Limb (tissue), 2 donors: ENCODE results near the gene CCDC7.
"Not testable (repeated sequence)": the region's sequence is repeated elsewhere in the genome, so short reads cannot be mapped to it uniquely, and the experiment has no call there.

Experiments
- DNase-seq, 2 donors: peaks; one replicate each; pipeline ENCODE4 v3.0.0-alpha.2; 2016; ENCODE audit errors: extremely low spot score in 2 of 2

The CCDC7 gene

DNA sequence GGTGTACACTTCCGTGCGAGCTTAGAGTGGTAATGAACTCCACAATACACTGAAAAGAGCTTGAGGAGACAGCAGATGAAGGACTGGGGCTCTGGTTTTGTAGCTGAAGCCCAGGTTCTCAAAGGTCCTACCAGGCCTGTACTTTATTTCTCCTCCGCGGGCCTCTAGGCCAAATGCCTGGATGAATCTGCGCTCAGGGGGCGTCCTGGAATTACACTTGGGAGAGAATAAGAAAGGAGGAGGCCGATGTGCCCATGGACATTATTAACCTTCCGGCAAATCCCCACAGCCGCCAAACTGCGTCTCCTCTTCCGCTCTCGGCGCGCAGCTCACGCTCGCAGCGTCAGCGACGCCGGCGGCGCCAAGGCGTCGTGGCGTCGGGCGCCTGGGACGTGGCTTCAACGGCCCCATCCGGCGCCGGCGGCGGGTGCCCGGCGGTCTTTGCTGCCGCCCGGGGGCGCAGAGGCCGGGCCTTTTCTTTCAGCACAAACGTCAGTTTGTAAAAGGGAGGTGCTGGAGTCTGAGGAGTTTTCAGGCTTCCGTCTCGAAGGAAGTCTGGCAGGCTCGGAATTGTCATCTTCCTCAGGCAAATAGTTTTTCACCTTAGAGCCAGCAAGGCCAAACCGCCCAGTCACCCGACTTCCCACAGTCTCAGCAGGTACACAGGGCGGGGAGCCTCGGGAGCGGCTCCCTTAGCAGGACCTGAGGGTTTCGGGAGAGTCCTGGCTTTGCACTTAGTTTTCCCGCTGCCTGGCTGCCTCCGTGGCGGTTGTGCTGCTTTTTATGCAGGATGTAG, at the start of gene CCDC7:
TSS of gene CCDC7 (plus strand) at position 401 of the 796 bp plus-strand sequence. CDS start 5,503 bp downstream, outside the sequence.
- DNase-seq = peak; percentile 89

DNA sequence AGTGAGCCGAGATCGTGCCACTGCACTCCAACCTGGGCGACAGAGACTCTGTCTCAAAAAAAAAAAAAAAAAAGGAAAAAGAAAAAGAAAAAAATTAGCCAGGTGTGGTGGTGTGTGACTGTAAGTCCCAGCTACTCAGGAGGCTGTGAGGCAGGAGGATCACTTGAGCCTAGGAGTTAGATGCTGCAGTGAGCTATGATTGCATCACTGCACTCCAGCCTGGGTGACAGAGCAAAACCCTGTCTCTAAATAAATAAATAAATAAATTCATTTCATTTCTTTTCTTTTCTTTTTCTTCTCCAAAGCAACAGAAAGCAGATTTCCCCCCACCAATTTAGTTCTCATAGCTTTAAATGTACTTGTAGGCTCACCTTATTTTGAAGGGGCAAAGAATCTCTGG, 48.8 kb upstream of the CCDC7 start:
- DNase-seq = not testable (repeated sequence)

DNA sequence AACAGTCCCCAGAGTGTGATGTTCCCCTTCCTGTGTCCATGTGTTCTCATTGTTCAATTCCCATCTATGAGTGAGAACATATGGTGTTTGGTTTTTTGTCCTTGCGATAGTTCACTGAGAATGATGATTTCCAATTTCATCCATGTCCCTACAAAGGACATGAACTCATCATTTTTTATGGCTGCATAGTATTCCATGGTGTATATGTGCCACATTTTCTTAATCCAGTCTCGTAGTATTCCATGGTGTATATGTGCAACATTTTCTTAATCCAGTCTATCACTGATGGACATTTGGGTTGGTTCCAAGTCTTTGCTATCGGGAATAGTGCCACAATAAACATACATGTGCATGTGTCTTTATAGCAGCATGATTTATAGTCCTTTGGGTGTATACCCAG, 46.2 kb upstream of the CCDC7 start:
- DNase-seq = not testable (repeated sequence)

DNA sequence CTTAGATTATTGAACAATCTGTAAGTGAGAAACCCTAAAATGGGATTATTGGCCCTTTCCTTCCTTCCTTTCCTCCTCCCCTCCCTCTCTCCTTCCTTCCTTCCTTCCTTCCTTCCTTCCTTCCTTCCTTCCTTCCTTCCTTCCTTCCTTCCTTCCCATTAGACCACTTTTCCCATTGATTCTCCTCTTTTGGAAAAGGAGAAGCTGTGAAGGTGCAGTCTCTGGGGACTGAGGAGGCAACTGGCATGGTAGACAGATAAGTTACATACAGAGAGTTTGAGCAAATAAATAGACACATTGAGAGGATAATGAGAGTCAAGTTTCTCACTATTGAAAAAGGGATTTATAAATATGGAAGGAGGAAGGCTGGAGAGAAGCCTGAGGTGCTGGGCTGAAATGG, 45.0 kb upstream of the CCDC7 start:
- no peak for DNase-seq

DNA sequence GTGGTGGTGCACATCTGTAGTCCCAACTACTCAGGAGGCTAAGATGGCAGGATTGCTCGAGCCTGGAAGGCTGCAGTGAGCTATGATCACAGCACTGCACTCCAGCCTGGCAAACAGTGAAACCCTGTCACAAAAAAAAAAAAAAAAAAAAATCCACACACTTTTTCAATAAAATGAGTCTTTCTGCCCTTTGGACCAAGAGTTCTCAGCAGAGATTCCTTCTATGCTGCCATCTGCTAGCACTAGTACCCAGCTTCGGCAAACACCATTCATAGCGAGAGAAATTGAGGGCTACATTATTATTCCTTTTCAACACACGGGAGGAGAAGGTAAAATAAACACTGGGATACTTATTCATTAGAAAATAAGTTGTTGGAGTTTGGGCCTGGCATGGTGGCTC, 43.4 kb upstream of the CCDC7 start:
- DNase-seq = no peak

DNA sequence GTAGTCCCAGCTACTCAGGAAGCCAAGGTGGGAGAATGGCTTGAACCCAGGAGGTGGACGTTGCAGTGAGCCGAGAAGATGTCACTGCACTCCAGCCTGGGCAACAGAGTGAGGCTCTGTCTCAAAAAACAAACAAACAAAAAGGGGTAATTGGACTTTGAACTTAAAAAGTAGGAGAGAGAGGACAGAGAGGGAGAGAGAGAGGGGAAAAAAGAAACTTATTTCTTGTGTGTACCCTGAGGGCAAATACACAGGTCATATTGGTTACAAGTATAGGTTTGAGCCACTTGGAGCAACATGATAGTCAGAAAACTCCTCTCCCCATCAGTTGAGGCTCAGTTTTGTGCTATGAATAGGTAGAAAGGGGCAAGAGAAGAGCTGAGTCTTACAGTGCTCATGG, 42.8 kb upstream of the CCDC7 start:
- no peak for DNase-seq

DNA sequence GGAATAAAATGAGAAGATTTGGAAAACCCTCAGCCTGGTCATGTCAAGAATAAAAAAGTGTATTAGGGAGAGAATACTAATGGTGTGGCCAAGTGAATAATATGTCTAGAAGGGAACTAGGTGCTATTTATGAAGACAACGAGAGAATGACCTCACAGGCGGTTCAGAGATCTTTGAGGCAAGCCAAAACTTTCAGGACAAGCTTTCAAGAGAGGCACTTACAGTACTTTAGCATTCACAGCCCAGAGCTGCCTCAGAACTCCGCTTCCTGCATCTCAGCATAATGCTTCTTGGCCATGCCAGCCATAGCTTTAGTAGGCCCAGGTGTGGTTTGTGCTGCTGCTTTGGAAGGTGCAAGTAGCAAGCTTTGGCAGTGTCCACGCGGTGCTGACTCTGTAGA, 37.2 kb upstream of the CCDC7 start:
- no peak for DNase-seq

DNA sequence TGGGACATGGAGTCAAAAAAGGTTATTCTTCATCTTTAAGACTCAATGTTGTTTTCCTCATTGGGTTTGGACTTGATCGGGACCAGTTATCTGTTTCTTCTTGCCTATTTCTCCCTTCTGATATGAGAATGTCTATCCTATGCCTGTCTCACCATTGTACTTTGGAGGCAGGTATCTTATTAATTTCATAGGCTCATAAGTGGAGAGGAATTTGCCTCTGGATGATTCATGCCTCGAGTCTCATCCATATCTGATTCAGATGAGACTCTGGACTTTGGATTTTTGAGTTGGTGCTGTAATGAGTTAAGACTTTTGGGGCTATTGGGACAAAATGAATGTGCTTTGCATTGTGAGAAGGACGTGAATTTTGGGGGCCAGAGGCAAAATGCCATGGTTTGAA, 36.2 kb upstream of the CCDC7 start:
- no peak for DNase-seq

DNA sequence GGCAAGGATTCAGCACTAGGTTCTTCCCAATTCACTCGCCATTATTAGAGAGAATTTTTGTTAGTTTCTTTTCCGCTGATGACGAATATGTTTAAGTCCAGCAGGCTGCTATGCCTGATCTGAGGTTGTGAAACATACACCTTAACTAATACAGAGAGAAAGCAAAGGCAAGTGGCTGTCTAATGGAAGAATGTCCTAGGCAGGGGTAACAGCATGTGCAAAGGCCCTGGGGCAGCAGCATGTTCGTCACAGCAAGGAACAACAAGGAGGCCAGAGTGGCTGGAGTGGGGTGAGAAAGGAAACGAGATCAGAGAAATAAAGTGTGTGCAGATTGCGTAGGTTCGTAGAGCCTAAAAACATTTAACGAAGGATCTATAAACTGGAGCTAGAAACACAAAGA, 35.4 kb upstream of the CCDC7 start:
- no peak for DNase-seq

DNA sequence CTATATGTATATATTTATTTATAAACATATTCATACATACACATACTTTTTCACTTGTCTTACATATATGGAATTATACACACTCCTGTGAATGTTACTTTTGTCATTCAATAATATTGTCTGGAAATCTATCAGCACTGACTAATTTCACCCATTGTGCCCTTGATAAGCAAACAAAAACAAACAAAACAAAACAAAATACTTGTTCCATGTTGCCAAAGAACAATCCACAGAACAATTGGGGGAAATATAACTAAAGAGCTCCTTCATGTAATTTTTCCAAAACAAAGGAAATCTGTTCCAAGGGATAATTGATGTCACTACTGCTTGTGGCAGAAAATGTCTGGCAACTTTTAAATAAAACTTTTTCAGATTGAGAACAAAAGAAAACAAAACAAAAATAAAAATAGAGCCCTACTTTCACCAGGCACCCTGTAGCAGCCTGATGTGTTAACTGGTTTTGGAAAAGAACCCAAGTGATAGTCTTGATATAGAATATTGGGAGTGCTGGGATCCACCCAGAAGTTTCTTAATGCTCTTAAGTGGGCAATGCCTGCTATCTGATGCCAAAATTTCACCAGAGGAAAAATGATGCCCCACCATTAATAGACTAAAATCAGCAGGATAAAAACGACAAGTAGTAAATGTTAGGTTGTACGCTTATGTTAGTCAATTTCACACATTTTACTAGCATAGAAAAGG, 34.0 kb upstream of the CCDC7 start:
- no peak for DNase-seq

DNA sequence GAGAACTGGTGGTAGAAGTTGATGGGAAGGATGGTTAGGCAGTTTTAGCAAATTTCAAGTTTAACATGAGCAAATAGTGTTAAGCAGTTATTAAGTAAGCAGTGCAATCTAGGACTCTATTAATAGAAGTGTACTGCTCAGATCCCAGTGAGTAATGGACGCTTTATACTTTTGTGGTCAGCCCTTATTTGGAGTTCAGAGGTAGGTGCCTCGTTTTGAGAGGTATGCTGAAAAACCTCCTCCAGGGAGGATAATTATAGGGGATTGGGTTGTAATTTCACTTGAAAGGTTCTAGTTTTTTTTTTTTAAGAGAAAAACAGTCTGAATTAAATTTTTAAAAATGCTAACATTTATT, 33.5 kb upstream of the CCDC7 start:
- DNase-seq = no peak

DNA sequence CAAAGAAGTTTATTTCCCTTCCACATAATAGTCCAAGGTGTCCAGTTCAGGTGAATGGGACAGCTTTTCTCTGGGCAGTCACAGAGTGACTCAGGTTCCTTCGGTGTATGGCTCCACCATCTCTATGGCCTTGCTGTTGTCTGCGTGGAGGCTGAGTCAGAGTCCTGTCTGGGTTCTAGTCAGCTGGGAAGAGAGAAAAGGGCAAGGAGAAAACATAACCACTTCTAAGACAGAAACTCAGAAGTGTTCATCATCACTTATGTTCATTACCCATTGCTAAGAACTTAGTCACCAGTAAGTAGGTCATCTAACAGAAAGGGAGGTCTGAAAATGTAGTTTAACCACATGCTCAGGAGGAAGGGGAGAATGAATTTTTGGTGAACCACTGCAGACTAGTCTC, 32.4 kb upstream of the CCDC7 start:
- DNase-seq = no peak

DNA sequence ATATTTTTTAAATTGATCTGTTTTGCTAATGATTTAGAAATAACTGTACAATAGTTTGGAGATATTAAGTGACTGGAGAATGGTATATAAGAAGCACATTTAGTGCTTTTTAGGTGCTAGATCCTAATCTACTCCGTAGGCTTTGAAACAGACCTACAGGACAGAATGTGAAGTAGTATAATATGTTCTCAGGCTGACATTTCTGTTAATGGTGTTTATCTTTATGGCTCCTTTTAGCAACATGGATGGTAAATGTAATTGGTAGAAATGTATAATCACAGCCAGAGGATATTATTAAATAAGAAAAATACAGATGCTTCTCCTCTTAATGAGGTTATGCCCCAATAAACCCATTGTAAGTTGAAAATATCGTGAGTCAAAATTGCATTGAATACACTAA, 30.6 kb upstream of the CCDC7 start:
- no peak for DNase-seq

DNA sequence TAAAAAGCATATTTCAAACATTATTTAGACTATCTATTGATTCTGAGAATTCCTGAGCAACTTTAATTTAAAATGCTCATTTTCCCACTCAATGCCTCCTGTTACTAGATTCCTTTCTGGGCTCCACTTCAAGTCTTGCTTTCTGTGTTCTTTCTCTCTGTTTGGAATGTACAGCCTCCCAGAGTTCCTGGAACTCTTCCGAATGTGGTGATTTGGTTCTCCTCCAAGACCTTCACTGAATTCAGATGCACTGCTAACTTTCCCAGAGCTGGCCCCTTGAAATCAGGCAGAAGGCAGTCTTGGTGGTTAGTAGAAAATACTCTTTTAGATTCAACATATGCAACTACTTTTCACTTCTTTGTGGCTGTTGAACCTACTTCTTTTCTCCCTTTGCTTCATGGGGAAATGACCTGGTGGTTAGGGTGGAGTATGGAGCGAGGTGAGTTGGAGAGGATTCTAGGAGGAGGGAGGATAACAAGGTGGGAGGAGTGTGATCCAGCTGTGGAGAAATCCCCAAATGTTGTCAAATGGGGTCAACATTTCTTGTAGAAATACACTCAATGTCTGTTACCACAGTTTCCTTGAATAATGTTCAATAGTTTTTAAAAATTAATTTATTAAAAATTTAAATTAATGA, 27.9 kb upstream of the CCDC7 start:
- peak; percentile 81 to 94 for DNase-seq

DNA sequence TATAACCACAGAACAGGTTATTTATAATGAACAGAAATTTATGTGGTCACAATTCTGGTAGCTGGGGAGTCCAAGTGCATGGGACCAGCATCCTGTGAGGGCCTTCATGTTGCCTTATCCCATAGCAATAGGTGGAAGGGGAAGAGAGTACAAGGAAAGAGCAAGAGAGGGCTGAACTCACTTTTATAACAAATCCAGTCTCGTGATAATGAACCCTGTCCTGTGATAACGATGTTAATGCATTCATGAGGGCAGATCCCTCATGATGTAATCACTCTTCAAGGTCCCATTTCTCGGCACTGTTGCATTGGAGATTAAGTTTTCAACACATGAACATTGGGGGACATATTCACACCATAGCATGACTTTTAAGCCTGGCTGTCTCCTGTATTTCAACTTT, 27.4 kb upstream of the CCDC7 start:
- no peak for DNase-seq

DNA sequence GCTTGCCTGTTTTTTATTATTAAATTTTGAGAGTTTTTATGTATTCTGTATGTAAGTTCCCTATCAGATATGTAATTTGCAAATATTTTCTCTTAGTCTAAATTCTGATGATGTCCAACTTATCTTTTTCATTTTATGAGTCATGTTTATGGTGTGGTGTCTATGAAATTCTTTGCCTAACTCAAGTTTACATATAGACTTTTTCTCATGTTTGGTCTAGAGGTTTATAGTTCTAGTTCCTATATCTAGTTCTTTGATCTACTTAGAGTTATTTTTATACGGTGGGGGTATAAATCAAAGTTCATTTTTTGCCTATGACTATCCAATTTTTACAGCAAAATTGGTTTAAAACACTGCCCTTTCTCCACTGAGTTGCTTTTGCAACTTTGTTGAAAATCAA, 26.3 kb upstream of the CCDC7 start:
- no peak for DNase-seq

DNA sequence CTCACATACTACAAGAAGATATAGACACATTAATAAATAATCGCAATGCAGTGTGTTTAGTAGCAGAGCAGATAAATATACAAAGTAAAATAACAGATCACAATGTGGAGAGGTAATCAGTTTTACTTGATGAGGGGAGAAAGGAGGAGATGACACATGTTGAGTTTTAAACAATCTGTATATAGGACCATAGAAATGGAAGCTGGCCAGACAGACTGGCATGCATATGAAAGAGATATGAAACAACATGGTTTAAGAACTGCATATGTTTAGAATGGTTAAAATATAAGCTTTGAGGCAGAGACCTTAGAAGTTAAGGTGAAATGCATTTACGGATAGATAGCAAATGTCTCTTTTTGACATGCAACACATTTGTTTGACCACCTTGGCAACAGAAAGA, 19.8 kb upstream of the CCDC7 start:
- DNase-seq = no peak

DNA sequence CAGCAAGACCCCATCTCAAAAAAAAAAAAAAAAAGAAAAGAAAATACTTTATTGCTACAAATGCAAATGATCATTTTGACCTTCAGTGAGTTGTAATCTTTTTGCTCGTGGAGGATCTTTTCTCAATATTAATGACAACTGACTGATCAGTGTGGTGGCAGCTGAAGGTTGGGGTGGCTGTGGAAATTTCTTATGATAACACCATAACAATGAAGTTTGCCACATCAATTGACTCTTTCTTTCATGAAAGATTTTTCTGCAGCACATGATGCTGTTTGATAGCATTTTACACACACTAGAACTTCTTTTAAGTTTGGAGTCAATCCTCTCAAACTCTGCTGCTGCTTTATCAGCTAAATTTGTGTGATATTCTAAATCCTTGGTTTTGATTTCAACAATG, 12.4 kb upstream of the CCDC7 start:
- DNase-seq = no peak

DNA sequence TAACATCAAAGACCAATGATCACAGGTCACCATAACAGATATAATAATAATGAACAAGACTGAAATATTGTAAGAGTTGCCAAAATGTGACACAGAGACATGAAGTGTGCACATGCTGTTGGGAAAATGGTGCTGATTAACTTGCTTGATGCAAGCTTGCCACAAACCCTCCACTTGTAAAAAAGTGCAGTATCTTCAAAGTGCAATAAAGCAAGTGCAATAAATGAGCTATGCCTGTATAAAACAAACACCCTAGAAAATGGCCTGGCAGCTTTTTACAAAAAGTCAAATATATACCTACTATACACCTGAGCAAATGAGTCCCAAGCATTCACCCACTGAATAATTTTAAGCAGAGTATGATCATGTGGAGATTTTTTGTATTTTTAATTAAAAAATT, 9.7 kb upstream of the CCDC7 start:
- DNase-seq = no peak

DNA sequence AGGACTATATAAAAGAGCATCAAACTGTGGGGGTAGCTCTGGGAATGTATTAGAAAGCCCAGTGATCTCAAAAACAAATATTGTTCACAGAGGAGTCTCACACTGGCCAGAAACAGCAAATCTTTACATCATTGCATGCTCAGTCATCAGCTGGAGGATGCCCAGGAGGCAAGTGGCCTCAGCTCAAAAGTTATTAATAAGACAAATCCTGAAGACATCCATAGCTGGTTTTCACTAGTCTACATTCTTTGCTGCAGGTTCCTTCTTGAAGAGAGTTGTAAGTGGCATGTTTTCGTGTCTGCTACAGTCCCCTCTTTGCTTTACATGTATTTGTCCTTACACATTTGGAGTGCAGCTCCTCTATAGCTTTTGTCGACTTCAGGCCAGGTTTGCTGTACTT, 8.6 kb upstream of the CCDC7 start:
- DNase-seq = no peak

DNA sequence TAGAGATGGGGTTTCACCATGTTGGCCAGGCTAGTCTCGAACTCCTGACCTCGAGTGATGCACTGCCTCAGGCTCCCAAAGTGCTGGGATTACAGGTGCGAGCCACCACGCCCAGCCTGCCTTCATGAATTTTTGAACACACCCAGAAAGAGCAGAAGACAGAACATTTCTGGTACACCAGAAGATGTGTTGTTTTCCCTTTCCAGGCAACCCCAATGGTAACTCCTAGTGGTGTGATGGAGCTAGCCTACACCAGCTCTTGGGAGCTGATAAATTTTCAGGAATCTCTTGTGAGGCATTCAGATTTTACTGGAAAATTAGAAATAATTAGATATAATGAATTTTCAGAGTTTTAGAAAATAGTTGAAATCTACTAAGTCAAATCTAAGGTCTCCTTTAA, 904 bp upstream of the CCDC7 start:
- no peak for DNase-seq

DNA sequence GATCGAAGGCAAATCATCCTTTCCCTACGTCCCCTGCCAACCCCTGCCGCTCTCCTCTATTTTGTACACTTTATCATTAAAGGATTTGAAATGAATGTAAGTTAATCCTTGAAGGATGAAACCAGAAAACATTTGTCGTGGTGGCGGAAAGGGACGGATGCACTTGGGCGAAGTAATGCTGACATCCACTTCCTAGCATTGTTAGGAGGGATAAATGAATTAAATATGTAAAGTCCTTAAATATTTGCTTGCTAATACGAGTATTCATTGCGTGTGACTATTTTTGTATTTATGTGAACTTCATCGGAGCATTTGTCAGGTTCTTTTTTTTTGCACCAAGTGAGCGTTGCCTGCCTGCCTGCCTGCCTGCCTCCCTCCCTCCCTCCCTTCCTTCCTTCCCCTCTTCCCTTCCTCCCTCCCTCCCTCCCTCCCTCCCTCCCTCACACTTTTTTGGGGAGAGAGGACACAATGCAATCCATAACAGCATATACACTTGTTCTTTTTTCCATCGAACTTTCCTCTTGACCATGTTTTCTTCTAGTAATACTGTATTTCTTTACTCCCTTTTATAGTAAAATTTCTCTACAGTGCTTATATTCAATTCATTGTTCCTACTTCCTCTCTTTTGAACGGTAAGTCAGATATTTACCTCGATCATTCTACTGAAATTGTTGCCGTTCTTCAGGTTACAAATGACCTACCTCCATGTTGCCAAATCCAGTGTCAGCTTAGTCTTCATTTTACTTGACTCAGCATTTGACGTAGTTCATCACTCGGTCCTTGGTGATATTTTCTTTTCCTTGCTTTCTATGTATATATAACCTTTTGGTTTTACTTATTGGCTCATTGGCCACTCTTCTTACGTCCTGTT, 831 bp downstream of the CCDC7 start:
- DNase-seq = peak; percentile 36 to 50
